ENCODE data around the gene PLD5.

PLD5 gene

GRCh38 chr1:242033447-242033846 lies 491.1 kb downstream of the PLD5 start:
- no peak for DNase-seq
